Mesothelial cell of epicardium (in vitro differentiated cells): ENCODE results near the gene GID8. TPM values are rescaled to one million over a fixed set of nuclear protein-coding genes. Genes with fewer than 3 reads are reported as not detected.
"Not testable (repeated sequence)": the region's sequence is repeated elsewhere in the genome, so short reads cannot be mapped to it uniquely, and the experiment has no call there.

ENCODE experiments used
- DNase-seq, 2 experiments: peaks; one replicate each; pipeline ENCODE4 v3.0.0; 2021; ENCODE audit warnings: low spot score in 2 of 2; ENCODE audit not compliant: unreplicated experiment in 2 of 2
- H3K27ac Mint-ChIP-seq: 2 replicates; pipeline ENCODE4 v1.8.0; 2021; ENCODE audit warnings: mixed read lengths
- H3K27me3 Mint-ChIP-seq: 2 replicates; pipeline ENCODE4 v1.8.0; 2021; ENCODE audit warnings: low read depth, mixed read lengths
- H3K36me3 Mint-ChIP-seq: 2 replicates; pipeline ENCODE4 v1.8.0; 2021; ENCODE audit warnings: mixed read lengths
- H3K4me1 Mint-ChIP-seq: 2 replicates; pipeline ENCODE4 v1.8.0; 2021; ENCODE audit warnings: mixed read lengths
- H3K4me3 Mint-ChIP-seq: 2 replicates; pipeline ENCODE4 v1.8.0; 2021; ENCODE audit warnings: mild to moderate bottlenecking, moderate library complexity, mixed read lengths
- H3K9me3 Mint-ChIP-seq: 2 replicates; pipeline ENCODE4 v1.8.0; 2021; ENCODE audit warnings: mixed read lengths
- total RNA-seq: library from RNA; stranded (reverse); gene quantifications from 3 replicates; pipeline ENCODE4 v1.2.1, GENCODE V29; 2021
- TF ChIP-seq, protein P1 (sequence below): fragments of 200-600 bp; sonication (generic); IDR thresholded peaks from one replicate; pipeline ENCODE4 v1.5.0; 2021; ENCODE audit warnings: antibody characterized with exemption; ENCODE audit not compliant: unreplicated experiment

Gene GID8
- total RNA-seq, 1 donor from 2014 or later = 57.9 TPM

DNA sequence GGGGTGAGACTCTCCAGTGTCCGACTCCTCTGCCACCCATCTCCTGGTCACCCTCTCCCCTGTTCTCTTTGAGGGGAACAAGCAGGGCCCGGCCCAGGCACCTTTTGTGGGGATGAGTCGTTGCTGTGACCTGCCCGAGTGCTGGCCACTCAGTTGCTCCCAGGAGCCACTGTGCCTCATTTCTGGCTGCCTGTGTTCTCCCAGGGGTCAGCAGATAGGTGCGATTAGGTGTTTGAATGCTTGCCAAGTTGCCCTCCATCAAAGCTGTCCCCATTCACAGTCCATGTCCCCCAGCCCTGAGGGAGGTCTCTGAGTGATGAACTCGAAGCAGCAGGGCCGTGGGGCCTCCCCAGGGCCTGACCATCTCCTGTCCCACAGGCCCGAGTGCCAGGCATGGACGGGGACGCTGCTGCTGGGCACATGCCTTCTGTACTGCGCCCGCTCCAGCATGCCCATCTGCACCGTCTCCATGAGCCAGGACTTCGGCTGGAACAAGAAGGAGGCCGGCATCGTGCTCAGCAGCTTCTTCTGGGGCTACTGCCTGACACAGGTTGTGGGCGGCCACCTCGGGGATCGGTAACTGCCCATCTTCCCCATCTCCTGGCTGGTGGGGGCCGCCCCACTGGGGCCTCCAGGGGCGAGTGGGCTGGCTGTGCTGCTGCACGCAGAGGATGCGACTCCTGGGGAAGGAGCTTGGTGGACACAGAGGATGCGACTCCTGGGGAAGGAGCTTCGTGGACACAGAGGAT lies 18.6 kb downstream of the GID8 start:
- H3K27ac Mint-ChIP-seq = no peak overlapping the region
- no peaks in the 10 kb centered on the region for H3K9me3 Mint-ChIP-seq
- DNase-seq = no peak
- TF ChIP-seq, protein P1, sequence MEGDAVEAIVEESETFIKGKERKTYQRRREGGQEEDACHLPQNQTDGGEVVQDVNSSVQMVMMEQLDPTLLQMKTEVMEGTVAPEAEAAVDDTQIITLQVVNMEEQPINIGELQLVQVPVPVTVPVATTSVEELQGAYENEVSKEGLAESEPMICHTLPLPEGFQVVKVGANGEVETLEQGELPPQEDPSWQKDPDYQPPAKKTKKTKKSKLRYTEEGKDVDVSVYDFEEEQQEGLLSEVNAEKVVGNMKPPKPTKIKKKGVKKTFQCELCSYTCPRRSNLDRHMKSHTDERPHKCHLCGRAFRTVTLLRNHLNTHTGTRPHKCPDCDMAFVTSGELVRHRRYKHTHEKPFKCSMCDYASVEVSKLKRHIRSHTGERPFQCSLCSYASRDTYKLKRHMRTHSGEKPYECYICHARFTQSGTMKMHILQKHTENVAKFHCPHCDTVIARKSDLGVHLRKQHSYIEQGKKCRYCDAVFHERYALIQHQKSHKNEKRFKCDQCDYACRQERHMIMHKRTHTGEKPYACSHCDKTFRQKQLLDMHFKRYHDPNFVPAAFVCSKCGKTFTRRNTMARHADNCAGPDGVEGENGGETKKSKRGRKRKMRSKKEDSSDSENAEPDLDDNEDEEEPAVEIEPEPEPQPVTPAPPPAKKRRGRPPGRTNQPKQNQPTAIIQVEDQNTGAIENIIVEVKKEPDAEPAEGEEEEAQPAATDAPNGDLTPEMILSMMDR = no peak
- H3K27me3 Mint-ChIP-seq = no peaks in the 10 kb centered on the region
- no peak overlapping the region for H3K4me3 Mint-ChIP-seq
- H3K36me3 Mint-ChIP-seq = no peaks in the 10 kb centered on the region
- peaks cover 12% of the 10 kb centered on the region for H3K4me1 Mint-ChIP-seq

DNA sequence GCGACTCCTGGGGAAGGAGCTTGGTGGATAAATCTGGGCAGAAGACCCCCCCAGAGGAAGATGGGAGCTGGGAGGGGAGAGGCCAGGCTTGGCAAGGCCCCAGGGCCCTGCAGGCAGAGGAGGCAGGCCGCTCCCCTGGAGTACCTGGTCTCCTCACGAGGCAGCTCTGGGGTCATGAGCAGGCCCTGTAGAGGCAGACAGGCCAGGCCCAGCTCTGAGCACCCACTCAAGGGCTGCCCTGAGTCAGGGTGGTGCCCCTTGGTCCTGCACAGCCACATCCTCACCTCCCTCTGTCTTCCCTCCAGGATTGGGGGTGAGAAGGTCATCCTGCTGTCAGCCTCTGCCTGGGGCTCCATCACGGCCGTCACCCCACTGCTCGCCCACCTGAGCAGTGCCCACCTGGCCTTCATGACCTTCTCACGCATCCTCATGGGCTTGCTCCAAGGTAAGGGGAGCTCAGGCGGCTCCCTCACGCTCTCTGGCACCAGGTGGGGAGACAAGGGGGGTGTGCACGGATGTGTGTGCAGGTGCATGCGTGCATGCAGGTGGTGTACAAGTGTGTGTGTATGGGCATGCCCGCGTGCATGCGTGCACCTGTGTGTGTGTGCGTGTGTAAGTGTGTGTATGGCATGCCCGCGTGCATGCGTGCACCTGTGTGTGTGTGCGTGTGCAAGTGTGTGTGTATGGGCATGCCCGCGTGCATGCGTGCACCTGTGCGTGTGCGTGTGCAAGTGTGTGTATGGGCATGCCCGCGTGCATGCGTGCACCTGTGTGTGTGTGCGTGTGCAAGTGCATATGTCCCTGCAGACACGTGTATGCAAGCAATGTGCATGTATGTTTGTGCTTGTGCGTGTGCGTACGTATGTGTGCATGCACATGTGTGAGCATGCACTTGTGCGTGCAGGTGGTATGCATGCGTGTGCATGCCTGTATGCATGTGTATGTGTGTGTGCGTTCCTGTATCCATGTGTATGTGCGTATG lies 19.5 kb downstream of the GID8 start:
- Mint-ChIP-seq H3K27me3 (no peaks in the 10 kb centered on the region), H3K27ac (no peak overlapping the region), H3K36me3 (no peaks in the 10 kb centered on the region), H3K4me1 (peaks cover 14% of the 10 kb centered on the region), H3K9me3 (no peaks in the 10 kb centered on the region), H3K4me3 (no peak overlapping the region)
- no peak for DNase-seq
- TF ChIP-seq, protein P1 = no peak

DNA sequence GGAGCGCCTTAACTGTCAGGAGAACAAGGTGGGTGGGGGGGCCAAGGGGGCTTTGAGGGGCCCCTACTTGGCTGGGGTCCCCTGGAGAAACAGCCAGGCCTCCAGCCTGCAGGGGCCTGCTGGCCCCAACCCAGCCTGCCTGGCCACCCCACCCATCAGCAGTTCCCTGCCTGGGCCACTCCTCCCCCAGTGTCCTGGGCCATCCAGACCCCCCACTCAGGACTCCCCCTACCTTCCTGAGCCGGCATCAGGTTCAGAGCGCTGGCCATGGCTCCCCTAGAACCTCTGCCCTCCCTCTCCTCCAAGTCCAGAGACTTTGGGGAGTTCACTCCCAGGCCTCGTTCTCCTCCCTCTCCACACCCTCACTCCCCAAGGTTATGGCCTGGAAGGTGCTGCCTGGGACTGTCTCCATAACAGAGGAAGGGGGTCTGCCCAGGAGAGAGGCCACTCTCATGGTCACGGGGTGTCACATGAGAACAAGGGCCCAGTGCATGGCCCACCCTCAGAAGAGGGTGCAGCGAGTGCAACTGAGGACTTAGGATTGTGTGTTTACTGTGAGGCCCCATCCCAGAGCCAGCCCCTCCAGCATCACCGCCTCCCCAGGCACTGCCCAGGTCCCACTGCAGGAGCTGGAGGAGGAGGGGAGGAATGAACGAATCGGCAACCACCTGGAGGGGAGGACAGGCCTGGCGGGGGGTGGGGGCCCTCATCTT lies 20.6 kb downstream of the GID8 start:
- H3K9me3 Mint-ChIP-seq = no peaks in the 10 kb centered on the region
- DNase-seq = no peak
- peaks cover 11% of the 10 kb centered on the region for H3K4me1 Mint-ChIP-seq
- H3K4me3 Mint-ChIP-seq = no peak overlapping the region
- TF ChIP-seq, protein P1 = no peak
- no peaks in the 10 kb centered on the region for H3K27me3 Mint-ChIP-seq
- H3K27ac Mint-ChIP-seq = no peak overlapping the region
- H3K36me3 Mint-ChIP-seq = no peaks in the 10 kb centered on the region

DNA sequence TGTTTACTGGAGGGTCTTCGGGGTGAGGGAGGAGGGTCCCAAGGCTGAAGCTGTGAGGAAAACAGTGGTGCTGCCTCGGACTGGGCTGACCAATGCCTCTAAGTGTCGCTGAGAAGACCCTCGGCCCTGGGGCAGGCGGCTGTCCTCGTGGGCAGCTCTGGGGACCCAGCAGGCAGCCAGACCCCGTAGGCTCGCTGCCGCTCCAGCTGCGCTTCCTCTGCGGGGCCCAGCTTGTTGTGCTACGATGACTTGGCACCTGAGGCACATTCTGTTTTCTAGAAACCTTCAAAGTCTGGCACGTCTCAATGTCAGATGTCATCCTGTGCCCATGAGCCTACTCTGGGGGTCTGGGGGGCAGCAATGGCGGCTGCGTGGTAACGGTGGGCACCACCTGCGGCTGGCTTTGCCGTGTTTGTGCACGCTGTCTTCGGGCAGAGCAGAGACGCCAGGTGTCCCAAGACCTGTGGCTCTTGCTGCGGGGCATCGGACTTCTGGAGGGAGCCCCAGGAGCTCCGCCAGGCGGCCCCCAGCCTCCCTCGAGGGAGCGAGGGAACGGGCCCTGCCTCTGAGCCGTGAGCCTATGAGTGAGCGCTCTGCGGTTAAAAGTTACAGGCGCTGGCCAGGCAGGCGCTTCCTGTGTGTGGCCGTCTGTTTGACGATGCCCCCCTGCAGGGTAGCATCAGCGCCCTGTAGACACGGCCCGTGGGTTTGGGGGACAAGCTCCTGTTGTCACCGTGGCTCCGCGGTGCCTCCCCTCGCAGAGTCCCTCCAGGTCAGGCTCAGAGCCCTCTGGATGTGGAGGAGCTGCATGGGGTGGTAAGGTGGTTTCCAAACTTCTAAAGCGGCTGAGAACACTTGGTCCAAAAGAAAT lies 21.4 kb downstream of the GID8 start:
- H3K4me1 Mint-ChIP-seq = peaks cover 4% of the 10 kb centered on the region
- no peaks in the 10 kb centered on the region for H3K9me3 Mint-ChIP-seq
- no peak overlapping the region for H3K27ac Mint-ChIP-seq
- TF ChIP-seq, protein P1 = no peak
- no peaks in the 10 kb centered on the region for H3K27me3 Mint-ChIP-seq
- H3K4me3 Mint-ChIP-seq = no peak overlapping the region
- no peaks in the 10 kb centered on the region for H3K36me3 Mint-ChIP-seq
- DNase-seq = no peak

DNA sequence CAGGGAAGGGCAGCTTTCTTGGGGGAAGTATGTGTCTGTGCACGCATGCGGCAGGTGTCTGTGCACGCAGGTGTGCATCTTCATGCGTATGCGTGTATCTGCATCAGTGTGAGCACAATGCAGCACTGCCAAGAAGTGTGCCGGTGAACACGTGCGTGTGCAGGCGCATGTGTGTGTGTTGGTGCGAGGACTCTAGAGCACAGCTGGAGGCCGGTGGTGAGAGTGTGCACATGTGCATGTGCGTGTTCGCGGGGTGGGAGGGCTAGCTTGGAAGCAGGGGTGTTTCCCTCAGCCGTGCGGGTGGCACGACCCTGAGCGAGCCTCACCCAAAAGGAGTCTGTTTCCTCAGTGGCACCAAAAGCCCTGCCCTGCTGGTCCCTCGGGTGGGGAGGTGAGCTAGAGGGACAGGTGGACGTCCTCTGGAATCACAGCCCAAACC lies 22.1 kb downstream of the GID8 start:
- no peaks in the 10 kb centered on the region for H3K36me3 Mint-ChIP-seq
- no peaks in the 10 kb centered on the region for H3K9me3 Mint-ChIP-seq
- H3K27ac Mint-ChIP-seq = no peak overlapping the region
- H3K27me3 Mint-ChIP-seq = no peaks in the 10 kb centered on the region
- H3K4me1 Mint-ChIP-seq = peaks cover 4% of the 10 kb centered on the region
- H3K4me3 Mint-ChIP-seq = no peak overlapping the region
- DNase-seq = no peak
- TF ChIP-seq, protein P1 = no peak

DNA sequence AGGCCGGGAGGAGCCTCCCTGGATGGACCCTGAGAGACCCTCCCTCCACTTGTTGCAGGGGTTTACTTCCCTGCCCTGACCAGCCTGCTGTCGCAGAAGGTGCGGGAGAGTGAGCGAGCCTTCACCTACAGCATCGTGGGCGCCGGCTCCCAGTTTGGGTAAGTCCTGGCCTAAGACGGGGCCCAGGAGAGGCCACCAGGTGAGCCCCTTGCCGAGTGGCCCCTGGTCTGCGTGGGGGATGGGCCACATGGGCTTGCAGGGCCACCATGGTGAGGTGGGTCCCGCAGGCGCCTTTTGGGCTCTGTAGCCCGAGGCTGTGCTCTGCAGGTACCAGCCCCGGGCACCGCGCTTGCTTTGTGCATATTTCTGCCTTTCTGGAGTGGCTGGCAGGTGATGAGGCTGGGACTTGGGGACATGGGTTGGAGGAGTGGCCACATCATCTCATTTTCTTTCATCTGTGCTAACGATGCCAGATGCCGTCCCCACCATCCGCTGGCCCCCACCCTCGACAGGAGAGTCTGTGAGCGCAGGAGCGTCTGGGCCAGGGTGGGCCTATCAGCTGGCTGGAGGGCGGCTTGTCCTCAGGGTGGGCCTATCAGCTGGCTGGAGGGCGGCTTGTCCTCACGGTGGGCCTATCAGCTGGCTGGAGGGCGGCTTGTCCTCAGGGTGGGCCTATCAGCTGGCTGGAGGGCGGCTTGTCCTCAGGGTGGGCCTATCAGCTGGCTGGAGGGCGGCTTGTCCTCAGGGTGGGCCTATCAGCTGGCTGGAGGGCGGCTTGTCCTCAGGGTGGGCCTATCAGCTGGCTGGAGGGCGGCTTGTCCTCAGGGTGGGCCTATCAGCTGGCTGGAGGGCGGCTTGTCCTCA lies 22.7 kb downstream of the GID8 start:
- not testable (repeated sequence) for H3K4me3 Mint-ChIP-seq

More for the DNA sequence above, 22.7 kb downstream of the GID8 start:
- H3K4me1 Mint-ChIP-seq, H3K36me3 Mint-ChIP-seq, DNase-seq, H3K9me3 Mint-ChIP-seq, H3K27me3 Mint-ChIP-seq, H3K27ac Mint-ChIP-seq: not testable (repeated sequence)
